Panc1 (cell line): ENCODE measurements around the gene NET1. TPM values are rescaled to one million over a fixed set of nuclear protein-coding genes. Genes with fewer than 3 reads are reported as not detected.

Experiments
- ATAC-seq: fragments of 200-7000 bp; cut with Tn5 transposase; 2 replicates; pipeline ENCODE4 v1.9.1; 2020; ENCODE audit warnings: mild to moderate bottlenecking, moderate library complexity
- BruUV-seq: library from RNA; stranded (reverse); fragments of 400-500 nt; replicated peaks from 2 replicates; lab custom pipeline; 2021; lab: Mats Ljungman, UMichigan
- CTCF ChIA-PET: fragments of 300-600 bp; sonication (Branson Sonifier 250); formaldehyde crosslinking; loops from one replicate; lab custom pipeline; 2022; ENCODE audit warnings: antibody characterized with exemption; lab: Charles Lee
- POLR2A ChIA-PET: fragments of 300-600 bp; sonication (Branson Sonifier 250); formaldehyde crosslinking; loops from one replicate; lab custom pipeline; 2022; ENCODE audit warnings: antibody characterized with exemption; lab: Charles Lee
- DNase-seq: peaks from one replicate; pipeline ENCODE4 v3.0.0-alpha.2; 2010; ENCODE audit warnings: low read depth, low spot score
- H3K27ac ChIP-seq: 2 replicates; pipeline ENCODE4 v1.5.1; 2011; ENCODE audit warnings: mild to moderate bottlenecking, low read length, inconsistent platforms
- H3K27me3 ChIP-seq: fragments of 200-500 bp; sonication (Bioruptor generic); 2 replicates; pipeline ENCODE4 v1.6.0; 2014; ENCODE audit warnings: low read length, inconsistent platforms; ENCODE audit not compliant: control insufficient read depth, insufficient read depth
- H3K36me3 ChIP-seq: fragments of 200-500 bp; sonication (Bioruptor generic); 2 replicates; pipeline ENCODE4 v1.5.1; 2014; ENCODE audit warnings: inconsistent platforms, mild to moderate bottlenecking, low read length, moderate library complexity; ENCODE audit not compliant: control insufficient read depth, insufficient read depth
- H3K4me1 ChIP-seq: 2 replicates; pipeline ENCODE4 v1.5.1; 2011; ENCODE audit warnings: inconsistent platforms, mild to moderate bottlenecking, low read length, moderate library complexity; ENCODE audit not compliant: control insufficient read depth, insufficient read depth
- H3K4me3 ChIP-seq, 2 experiments: 2 replicates each; pipeline ENCODE4 v1.5.1; 2011 to 2012; ENCODE audit warnings: low read depth in 2 of 2, low read length in 2 of 2, mild to moderate bottlenecking in 2 of 2, inconsistent platforms in 1 of 2, moderate library complexity in 1 of 2
- H3K9me3 ChIP-seq: fragments of 200-500 bp; sonication (Bioruptor generic); 2 replicates; pipeline ENCODE4 v1.5.1; 2014; ENCODE audit warnings: low read depth, mild to moderate bottlenecking, inconsistent platforms, low read length, moderate library complexity; ENCODE audit not compliant: control insufficient read depth, insufficient read depth
- POLR2AphosphoS5 ChIP-seq: IDR thresholded peaks from 2 replicates; pipeline ENCODE4 v1.6.1; 2012; ENCODE audit warnings: mild to moderate bottlenecking, low read depth, low read length, moderate library complexity
- SIN3A ChIP-seq: IDR thresholded peaks from 2 replicates; pipeline ENCODE4 v1.6.1; 2012; ENCODE audit warnings: low read depth, mild to moderate bottlenecking, low read length, moderate library complexity, borderline replicate concordance; ENCODE audit not compliant: insufficient read depth
- TCF7L2 ChIP-seq: IDR thresholded peaks from 2 replicates; pipeline ENCODE4 v1.6.1; 2011; ENCODE audit warnings: mild to moderate bottlenecking, low read depth, low read length, inconsistent platforms
- in situ Hi-C: cut with HindIII; loops from 2 replicates; pipeline ENCODE4 v1.10.0; 2016; ENCODE audit warnings: low sequenced_read_pairs, low pct_unique_long_range_greater_than_20kb
- intact Hi-C: fragments of 100-400 bp; cut with micrococcal nuclease; formaldehyde crosslinking; loops from one replicate; pipeline ENCODE4 v1.10.0; 2022; ENCODE audit not compliant: unreplicated experiment
- total RNA-seq: library from RNA; stranded (reverse); gene quantifications from one replicate; pipeline ENCODE4 v1.2.1, GENCODE V29; 2021; ENCODE audit not compliant: unreplicated experiment
- TF ChIP-seq, protein P1 (sequence below): fragments of 450-650 bp; IDR thresholded peaks from 2 replicates; pipeline ENCODE4 v1.5.1; 2017; ENCODE audit warnings: mild to moderate bottlenecking
- TF ChIP-seq, protein P2 (sequence below), 2 experiments: IDR thresholded peaks; 2 replicates each; pipeline ENCODE4 v1.6.1; 2011 to 2012; ENCODE audit warnings: low read depth in 2 of 2, control low read depth in 1 of 2, low read length in 1 of 2, mild to moderate bottlenecking in 1 of 2, moderate library complexity in 1 of 2; ENCODE audit not compliant: insufficient read depth in 1 of 2

The NET1 gene
- total RNA-seq, 1 experiment from 2014 or later = 28.6 TPM

DNA sequence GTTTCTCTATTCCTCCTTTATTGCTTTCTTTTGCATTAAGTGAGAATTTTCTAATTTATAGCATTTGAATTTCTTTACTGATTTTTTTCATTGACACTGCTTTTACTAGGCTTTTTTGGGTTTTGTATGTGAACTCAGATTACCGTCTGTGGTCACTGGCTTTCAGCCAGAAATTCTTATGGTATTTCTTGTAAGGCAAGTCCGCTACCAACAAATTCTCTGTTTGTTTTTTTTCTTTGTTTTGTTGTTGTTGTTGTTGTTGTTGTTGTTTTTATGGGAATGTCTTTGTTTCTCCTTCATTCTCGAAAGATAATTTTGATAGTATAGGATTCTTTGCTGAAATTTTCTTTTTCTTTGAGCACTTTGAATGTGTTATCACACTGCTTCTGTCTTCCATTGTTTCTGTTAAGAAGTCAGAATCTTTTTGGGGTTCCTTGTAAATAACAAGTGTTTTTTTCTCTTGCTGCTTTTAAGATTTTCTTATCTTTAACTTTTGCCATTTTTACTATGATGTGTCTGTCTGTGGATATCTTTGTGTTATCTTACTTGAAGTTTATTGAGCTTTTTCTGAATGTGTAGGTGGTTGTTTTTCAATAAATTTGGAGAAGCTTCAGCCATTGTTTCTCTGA is 7.2 kb downstream of the NET1 start:
- Histone ChIP-seq H3K27me3 (no peaks in the 10 kb centered on the region), H3K9me3 (peaks cover 23% of the 10 kb centered on the region; the same call in 1 of the 2 replicates), H3K4me1 (no peaks in the 10 kb centered on the region), H3K4me3 (no peak overlapping the region), H3K36me3 (no peaks in the 10 kb centered on the region), H3K27ac (no peak overlapping the region)
- TF ChIP-seq, protein P1, sequence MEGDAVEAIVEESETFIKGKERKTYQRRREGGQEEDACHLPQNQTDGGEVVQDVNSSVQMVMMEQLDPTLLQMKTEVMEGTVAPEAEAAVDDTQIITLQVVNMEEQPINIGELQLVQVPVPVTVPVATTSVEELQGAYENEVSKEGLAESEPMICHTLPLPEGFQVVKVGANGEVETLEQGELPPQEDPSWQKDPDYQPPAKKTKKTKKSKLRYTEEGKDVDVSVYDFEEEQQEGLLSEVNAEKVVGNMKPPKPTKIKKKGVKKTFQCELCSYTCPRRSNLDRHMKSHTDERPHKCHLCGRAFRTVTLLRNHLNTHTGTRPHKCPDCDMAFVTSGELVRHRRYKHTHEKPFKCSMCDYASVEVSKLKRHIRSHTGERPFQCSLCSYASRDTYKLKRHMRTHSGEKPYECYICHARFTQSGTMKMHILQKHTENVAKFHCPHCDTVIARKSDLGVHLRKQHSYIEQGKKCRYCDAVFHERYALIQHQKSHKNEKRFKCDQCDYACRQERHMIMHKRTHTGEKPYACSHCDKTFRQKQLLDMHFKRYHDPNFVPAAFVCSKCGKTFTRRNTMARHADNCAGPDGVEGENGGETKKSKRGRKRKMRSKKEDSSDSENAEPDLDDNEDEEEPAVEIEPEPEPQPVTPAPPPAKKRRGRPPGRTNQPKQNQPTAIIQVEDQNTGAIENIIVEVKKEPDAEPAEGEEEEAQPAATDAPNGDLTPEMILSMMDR = no peak
- in situ Hi-C loops (no loop called here), intact Hi-C loops (loop anchor here (10.0 kb wide), 1 partner anchor 565 kb away; no protein-coding TSS in a partner anchor)
- POLR2A ChIA-PET = no interaction called here
- ATAC-seq (no peak), DNase-seq (no peak)
- no TSS peak for BruUV-seq
- CTCF ChIA-PET = no interaction called here

DNA sequence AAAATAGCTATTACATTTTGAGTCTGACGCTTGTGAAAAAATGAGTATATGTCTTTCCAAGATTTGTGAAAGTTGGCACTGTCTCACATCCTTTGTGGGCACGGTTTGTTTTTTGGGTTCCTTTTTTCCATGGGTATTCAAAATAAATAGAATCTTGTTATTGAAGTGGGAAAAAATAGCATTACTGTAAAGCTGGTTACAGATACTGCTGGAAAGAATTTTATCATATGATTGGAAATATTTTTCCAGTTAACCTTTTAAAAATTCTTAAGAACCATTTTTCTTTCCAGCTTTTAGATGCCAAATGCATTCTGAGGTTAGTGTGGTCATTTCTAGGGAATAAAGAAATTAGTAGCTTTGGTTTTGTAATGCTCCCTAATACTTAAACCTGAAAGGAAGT is 11.4 kb downstream of the NET1 start:
- no peak for TF ChIP-seq TCF7L2
- TF ChIP-seq, protein P1 = no peak
- TF ChIP-seq, protein P2, sequence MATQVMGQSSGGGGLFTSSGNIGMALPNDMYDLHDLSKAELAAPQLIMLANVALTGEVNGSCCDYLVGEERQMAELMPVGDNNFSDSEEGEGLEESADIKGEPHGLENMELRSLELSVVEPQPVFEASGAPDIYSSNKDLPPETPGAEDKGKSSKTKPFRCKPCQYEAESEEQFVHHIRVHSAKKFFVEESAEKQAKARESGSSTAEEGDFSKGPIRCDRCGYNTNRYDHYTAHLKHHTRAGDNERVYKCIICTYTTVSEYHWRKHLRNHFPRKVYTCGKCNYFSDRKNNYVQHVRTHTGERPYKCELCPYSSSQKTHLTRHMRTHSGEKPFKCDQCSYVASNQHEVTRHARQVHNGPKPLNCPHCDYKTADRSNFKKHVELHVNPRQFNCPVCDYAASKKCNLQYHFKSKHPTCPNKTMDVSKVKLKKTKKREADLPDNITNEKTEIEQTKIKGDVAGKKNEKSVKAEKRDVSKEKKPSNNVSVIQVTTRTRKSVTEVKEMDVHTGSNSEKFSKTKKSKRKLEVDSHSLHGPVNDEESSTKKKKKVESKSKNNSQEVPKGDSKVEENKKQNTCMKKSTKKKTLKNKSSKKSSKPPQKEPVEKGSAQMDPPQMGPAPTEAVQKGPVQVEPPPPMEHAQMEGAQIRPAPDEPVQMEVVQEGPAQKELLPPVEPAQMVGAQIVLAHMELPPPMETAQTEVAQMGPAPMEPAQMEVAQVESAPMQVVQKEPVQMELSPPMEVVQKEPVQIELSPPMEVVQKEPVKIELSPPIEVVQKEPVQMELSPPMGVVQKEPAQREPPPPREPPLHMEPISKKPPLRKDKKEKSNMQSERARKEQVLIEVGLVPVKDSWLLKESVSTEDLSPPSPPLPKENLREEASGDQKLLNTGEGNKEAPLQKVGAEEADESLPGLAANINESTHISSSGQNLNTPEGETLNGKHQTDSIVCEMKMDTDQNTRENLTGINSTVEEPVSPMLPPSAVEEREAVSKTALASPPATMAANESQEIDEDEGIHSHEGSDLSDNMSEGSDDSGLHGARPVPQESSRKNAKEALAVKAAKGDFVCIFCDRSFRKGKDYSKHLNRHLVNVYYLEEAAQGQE (IDR thresholded peaks at IDR 0.05; ENCODE audit: insufficient read depth in 1 of 2, low read depth in 2 of 2, low read length in 1 of 2) = no peak
- no peak for TF ChIP-seq POLR2AphosphoS5
- TF ChIP-seq SIN3A = no peak
- H3K9me3 ChIP-seq = peaks cover 9% of the 10 kb centered on the region; the same call in 1 of the 2 replicates
- BruUV-seq = no TSS peak
- H3K27ac ChIP-seq = no peak overlapping the region
- ChIA-PET CTCF (no interaction called here), POLR2A (no interaction called here)
- ATAC-seq = no peak
- no peak for DNase-seq
- intact Hi-C loops = loop anchor here (10.0 kb wide), 1 partner anchor 569 kb away; no protein-coding TSS in a partner anchor
- no peaks in the 10 kb centered on the region for H3K4me1 ChIP-seq
- H3K27me3 ChIP-seq = no peaks in the 10 kb centered on the region
- in situ Hi-C loops = no loop called here
- H3K4me3 ChIP-seq = no peak overlapping the region
- H3K36me3 ChIP-seq = no peaks in the 10 kb centered on the region
